Caco-2 (cell line): ENCODE data around the gene CXCR3. TPM values are rescaled to one million over a fixed set of nuclear protein-coding genes. Genes with fewer than 3 reads are reported as not detected.

Experiments
- BruUV-seq: library from RNA; stranded (reverse); fragments of 400-500 nt; replicated peaks from 2 replicates; lab custom pipeline; 2021; lab: Mats Ljungman, UMichigan
- CTCF ChIA-PET: fragments of 300-600 bp; sonication (Branson Sonifier 250); formaldehyde crosslinking; loops from one replicate; lab custom pipeline; 2022; ENCODE audit warnings: antibody characterized with exemption; lab: Charles Lee
- POLR2A ChIA-PET: fragments of 300-600 bp; sonication (Branson Sonifier 250); formaldehyde crosslinking; loops from one replicate; lab custom pipeline; 2022; ENCODE audit warnings: antibody characterized with exemption; lab: Charles Lee
- DNase-seq, 2 experiments: peaks; one replicate each; pipeline versions ENCODE4 v3.0.0 to v3.0.0-alpha.2; 2020 to 2022
- H3K27me3 ChIP-seq: replicated peaks from 2 replicates; pipeline ENCODE4 v1.6.0; 2011; ENCODE audit warnings: low read length; ENCODE audit not compliant: control insufficient read depth, insufficient read depth
- H3K36me3 ChIP-seq: 2 replicates; pipeline ENCODE4 v1.5.1; 2011; ENCODE audit warnings: low read length; ENCODE audit not compliant: control insufficient read depth, insufficient read depth
- H3K4me1 ChIP-seq: fragments of 250-450 bp; sonication (Bioruptor Pico); 2 replicates; pipeline ENCODE4 v1.5.1; 2020; ENCODE audit warnings: mild to moderate bottlenecking
- H3K4me3 ChIP-seq: 2 replicates; pipeline ENCODE4 v1.5.1; 2011; ENCODE audit warnings: low read depth, mild to moderate bottlenecking, control low read depth, low read length
- H3K9me3 ChIP-seq: fragments of 250-450 bp; sonication (Bioruptor Pico); 2 replicates; pipeline ENCODE4 v1.5.1; 2020; ENCODE audit warnings: mild to moderate bottlenecking, moderate library complexity
- H3K27ac Mint-ChIP-seq: one replicate; pipeline ENCODE4 v1.8.0; 2022; ENCODE audit warnings: mixed read lengths; ENCODE audit not compliant: unreplicated experiment
- H3K27me3 Mint-ChIP-seq: one replicate; pipeline ENCODE4 v1.8.0; 2022; ENCODE audit warnings: mixed read lengths; ENCODE audit not compliant: insufficient read depth, unreplicated experiment
- H3K36me3 Mint-ChIP-seq: one replicate; pipeline ENCODE4 v1.8.0; 2022; ENCODE audit warnings: mild to moderate bottlenecking, mixed read lengths; ENCODE audit not compliant: insufficient read depth, unreplicated experiment
- H3K4me1 Mint-ChIP-seq: one replicate; pipeline ENCODE4 v1.8.0; 2022; ENCODE audit warnings: low read depth, mixed read lengths; ENCODE audit not compliant: unreplicated experiment
- H3K4me3 Mint-ChIP-seq: one replicate; pipeline ENCODE4 v1.8.0; 2022; ENCODE audit warnings: mild to moderate bottlenecking, moderate library complexity, mixed read lengths; ENCODE audit not compliant: unreplicated experiment
- H3K9me3 Mint-ChIP-seq: one replicate; pipeline ENCODE4 v1.8.0; 2022; ENCODE audit warnings: mixed read lengths; ENCODE audit not compliant: unreplicated experiment
- intact Hi-C: fragments of 100-400 bp; cut with micrococcal nuclease; formaldehyde crosslinking; loops from one replicate; pipeline ENCODE4 v1.10.0; 2022; ENCODE audit not compliant: unreplicated experiment
- total RNA-seq: library from RNA; stranded (reverse); gene quantifications from 2 replicates; pipeline ENCODE4 v1.2.3, GENCODE V29; 2022
- TF ChIP-seq, protein P1 (sequence below), 2 experiments: fragments of 200-600 bp in 1 of 2; IDR thresholded peaks; 1 replicate in 1 of 2; 2 replicates in 1 of 2; pipeline versions ENCODE4 v1.5.1 to v1.8.0; 2011 to 2022; ENCODE audit warnings: antibody characterized with exemption in 1 of 2, control low read depth in 1 of 2, inconsistent platforms in 1 of 2, low read depth in 1 of 2, low read length in 1 of 2, mild to moderate bottlenecking in 1 of 2, moderate library complexity in 1 of 2; ENCODE audit not compliant: insufficient read depth in 1 of 2, severe bottlenecking in 1 of 2, unreplicated experiment in 1 of 2

CXCR3 gene
- total RNA-seq, 1 experiment from 2014 or later: not detected

DNA sequence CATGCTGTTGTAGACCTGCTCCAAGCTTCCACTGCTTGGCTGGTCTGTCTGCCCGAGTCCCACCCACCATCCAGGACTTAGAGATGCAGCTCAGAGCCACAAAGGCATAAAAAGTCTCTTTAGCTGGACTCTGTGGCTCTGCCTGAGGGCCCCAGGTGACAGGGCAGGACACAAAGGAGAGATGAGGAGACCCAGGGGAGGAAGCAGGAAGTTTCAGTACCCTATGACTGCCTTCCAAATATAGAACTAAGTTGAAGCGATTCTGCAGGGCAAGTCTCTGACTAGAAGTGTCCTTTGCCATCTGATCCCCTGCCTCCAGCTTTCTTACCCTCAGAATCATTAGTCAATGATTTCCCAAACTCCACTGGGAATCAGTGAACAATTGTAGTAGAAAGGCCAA is 11.2 kb upstream of the CXCR3 start:
- BruUV-seq: no TSS peak
- Mint-ChIP-seq H3K36me3 (no peaks in the 10 kb centered on the region), H3K4me1 (no peaks in the 10 kb centered on the region), H3K27me3 (no peaks in the 10 kb centered on the region), H3K4me3 (no peak overlapping the region), H3K27ac (no peak overlapping the region), H3K9me3 (no peaks in the 10 kb centered on the region)
- Histone ChIP-seq H3K4me3 (no peak overlapping the region), H3K9me3 (no peaks in the 10 kb centered on the region), H3K4me1 (peaks cover 15% of the 10 kb centered on the region), H3K36me3 (no peaks in the 10 kb centered on the region), H3K27me3 (no peaks in the 10 kb centered on the region)
- CTCF ChIA-PET: no interaction called here
- POLR2A ChIA-PET: no interaction called here
- DNase-seq: no peak
- intact Hi-C loops: no loop called here
- TF ChIP-seq, protein P1, sequence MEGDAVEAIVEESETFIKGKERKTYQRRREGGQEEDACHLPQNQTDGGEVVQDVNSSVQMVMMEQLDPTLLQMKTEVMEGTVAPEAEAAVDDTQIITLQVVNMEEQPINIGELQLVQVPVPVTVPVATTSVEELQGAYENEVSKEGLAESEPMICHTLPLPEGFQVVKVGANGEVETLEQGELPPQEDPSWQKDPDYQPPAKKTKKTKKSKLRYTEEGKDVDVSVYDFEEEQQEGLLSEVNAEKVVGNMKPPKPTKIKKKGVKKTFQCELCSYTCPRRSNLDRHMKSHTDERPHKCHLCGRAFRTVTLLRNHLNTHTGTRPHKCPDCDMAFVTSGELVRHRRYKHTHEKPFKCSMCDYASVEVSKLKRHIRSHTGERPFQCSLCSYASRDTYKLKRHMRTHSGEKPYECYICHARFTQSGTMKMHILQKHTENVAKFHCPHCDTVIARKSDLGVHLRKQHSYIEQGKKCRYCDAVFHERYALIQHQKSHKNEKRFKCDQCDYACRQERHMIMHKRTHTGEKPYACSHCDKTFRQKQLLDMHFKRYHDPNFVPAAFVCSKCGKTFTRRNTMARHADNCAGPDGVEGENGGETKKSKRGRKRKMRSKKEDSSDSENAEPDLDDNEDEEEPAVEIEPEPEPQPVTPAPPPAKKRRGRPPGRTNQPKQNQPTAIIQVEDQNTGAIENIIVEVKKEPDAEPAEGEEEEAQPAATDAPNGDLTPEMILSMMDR (IDR thresholded peaks at IDR 0.05; ENCODE audit: insufficient read depth in 1 of 2, low read depth in 1 of 2, low read length in 1 of 2, severe bottlenecking in 1 of 2, unreplicated experiment in 1 of 2): no peak

DNA sequence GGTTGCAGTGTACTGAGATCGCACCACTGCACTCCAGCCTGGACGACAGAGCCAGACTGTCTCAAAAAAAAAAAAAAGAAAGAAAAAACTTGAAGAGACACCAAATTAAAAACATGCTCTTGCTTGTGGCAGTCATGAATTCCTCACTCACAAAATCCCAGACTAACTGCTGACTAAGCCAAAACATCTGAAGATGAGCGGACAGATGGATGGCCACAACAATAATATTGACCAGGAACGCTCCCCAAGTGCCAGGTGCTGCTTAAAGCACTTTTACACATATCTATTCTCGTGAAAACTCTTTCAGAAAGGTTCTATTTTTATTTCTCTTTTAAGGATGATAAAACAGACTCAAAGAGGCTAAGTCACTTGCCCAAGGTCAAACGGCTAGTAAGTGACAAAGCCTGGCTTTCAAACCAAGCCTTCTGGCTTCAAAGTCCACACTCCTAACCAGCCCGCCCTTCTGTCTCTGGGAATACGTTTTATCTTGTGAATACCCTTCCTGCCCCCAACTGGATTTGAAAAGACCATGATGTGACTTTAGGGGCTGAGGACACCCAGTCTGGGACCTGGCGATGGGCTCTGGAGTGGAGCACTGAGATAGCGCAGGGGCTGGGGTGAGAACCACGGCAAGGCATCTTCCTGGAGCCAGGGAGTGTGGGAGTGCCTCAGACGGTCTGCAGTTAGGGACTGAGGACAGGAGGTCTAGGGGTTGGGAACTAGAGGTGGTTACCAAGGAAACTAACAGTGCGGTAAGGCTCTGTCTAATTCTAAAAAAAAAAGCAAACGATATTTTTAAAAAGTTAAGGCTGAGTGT is 9.5 kb upstream of the CXCR3 start:
- Mint-ChIP-seq H3K27ac (no peak overlapping the region), H3K9me3 (no peaks in the 10 kb centered on the region), H3K4me1 (no peaks in the 10 kb centered on the region), H3K36me3 (no peaks in the 10 kb centered on the region), H3K27me3 (no peaks in the 10 kb centered on the region), H3K4me3 (no peak overlapping the region)
- DNase-seq: no peak
- ChIA-PET POLR2A (no interaction called here), CTCF (no interaction called here)
- peaks cover 20% of the 10 kb centered on the region for H3K4me1 ChIP-seq
- BruUV-seq: no TSS peak
- intact Hi-C loops: no loop called here
- H3K9me3 ChIP-seq: no peaks in the 10 kb centered on the region
- TF ChIP-seq, protein P1 (IDR thresholded peaks at IDR 0.05; ENCODE audit: insufficient read depth in 1 of 2, low read depth in 1 of 2, low read length in 1 of 2, severe bottlenecking in 1 of 2, unreplicated experiment in 1 of 2): no peak
- no peak overlapping the region for H3K4me3 ChIP-seq
- H3K27me3 ChIP-seq: no peaks in the 10 kb centered on the region
- no peaks in the 10 kb centered on the region for H3K36me3 ChIP-seq

GRCh38 chrX:71626576-71626975 is 8.3 kb upstream of the CXCR3 start:
- intact Hi-C loops: no loop called here
- TF ChIP-seq, protein P1 (IDR thresholded peaks at IDR 0.05; ENCODE audit: insufficient read depth in 1 of 2, low read depth in 1 of 2, low read length in 1 of 2, severe bottlenecking in 1 of 2, unreplicated experiment in 1 of 2): no peak
- POLR2A ChIA-PET: no interaction called here
- DNase-seq: no peak
- BruUV-seq: no TSS peak
- peaks cover 20% of the 10 kb centered on the region for H3K4me1 ChIP-seq
- Mint-ChIP-seq H3K4me3 (no peak overlapping the region), H3K36me3 (no peaks in the 10 kb centered on the region), H3K9me3 (no peaks in the 10 kb centered on the region), H3K27ac (no peak overlapping the region), H3K27me3 (no peaks in the 10 kb centered on the region), H3K4me1 (no peaks in the 10 kb centered on the region)
- H3K9me3 ChIP-seq: no peaks in the 10 kb centered on the region
- H3K36me3 ChIP-seq: no peaks in the 10 kb centered on the region
- H3K4me3 ChIP-seq: no peak overlapping the region
- CTCF ChIA-PET: no interaction called here
- no peaks in the 10 kb centered on the region for H3K27me3 ChIP-seq
